ENCODE measurements around the gene RAPGEF1.

- TF ChIP-seq, protein P1, sequence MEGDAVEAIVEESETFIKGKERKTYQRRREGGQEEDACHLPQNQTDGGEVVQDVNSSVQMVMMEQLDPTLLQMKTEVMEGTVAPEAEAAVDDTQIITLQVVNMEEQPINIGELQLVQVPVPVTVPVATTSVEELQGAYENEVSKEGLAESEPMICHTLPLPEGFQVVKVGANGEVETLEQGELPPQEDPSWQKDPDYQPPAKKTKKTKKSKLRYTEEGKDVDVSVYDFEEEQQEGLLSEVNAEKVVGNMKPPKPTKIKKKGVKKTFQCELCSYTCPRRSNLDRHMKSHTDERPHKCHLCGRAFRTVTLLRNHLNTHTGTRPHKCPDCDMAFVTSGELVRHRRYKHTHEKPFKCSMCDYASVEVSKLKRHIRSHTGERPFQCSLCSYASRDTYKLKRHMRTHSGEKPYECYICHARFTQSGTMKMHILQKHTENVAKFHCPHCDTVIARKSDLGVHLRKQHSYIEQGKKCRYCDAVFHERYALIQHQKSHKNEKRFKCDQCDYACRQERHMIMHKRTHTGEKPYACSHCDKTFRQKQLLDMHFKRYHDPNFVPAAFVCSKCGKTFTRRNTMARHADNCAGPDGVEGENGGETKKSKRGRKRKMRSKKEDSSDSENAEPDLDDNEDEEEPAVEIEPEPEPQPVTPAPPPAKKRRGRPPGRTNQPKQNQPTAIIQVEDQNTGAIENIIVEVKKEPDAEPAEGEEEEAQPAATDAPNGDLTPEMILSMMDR (IDR thresholded peaks at IDR 0.05; ENCODE audit: insufficient read depth, low read length, poor library complexity, severe bottlenecking): no peak
- no peak for TF ChIP-seq EZH2phosphoT487 (conservative IDR thresholded peaks at IDR 0.05; ENCODE audit: low read length)
Observed at GRCh38 chr9:131580358-131580757, 159.5 kb downstream of the RAPGEF1 start.

All from SU-DHL-6 (cell line).